Left ventricle myocardium inferior (tissue), 1 donor: ENCODE data around the gene CCDC188. TPM values are rescaled to one million over a fixed set of nuclear protein-coding genes. Genes with fewer than 3 reads are reported as not detected.
A peak's percentile ranks its signal among the peaks of the same experiment; 100 is the strongest.

Source experiments
- DNase-seq: peaks from one replicate; pipeline ENCODE4 v3.0.0-alpha.2; 2020
- H3K27ac ChIP-seq: fragments of 200-600 bp; replicated peaks from 2 replicates; pipeline ENCODE4 v1.8.0; 2021
- H3K27me3 ChIP-seq: fragments of 200-600 bp; 2 replicates; pipeline ENCODE4 v1.8.0; 2021; ENCODE audit warnings: low read depth
- H3K36me3 ChIP-seq: fragments of 200-600 bp; 2 replicates; pipeline ENCODE4 v1.8.0; 2021
- H3K4me1 ChIP-seq: fragments of 200-600 bp; 2 replicates; pipeline ENCODE4 v1.8.0; 2021
- H3K4me3 ChIP-seq: fragments of 200-600 bp; 2 replicates; pipeline ENCODE4 v1.8.0; 2021; ENCODE audit warnings: mild to moderate bottlenecking, moderate library complexity
- H3K9me3 ChIP-seq: fragments of 200-600 bp; replicated peaks from 2 replicates; pipeline ENCODE4 v1.8.0; 2021
- CTCF ChIP-seq: fragments of 200-600 bp; IDR thresholded peaks from 2 replicates; pipeline ENCODE4 v1.8.0; 2021; ENCODE audit warnings: antibody characterized with exemption, mild to moderate bottlenecking, borderline replicate concordance
- intact Hi-C: fragments of 100-400 bp; cut with micrococcal nuclease; formaldehyde crosslinking; loops from one replicate; pipeline ENCODE4 v1.11.0; 2022
- total RNA-seq: library from RNA; stranded (reverse); fragmentation: NEBNext Ultra II Directional; extraction: Animal tissue kit (Norgen Biotek cat#: 25700); gene quantifications from one replicate; pipeline ENCODE4 v1.2.1, GENCODE V29; 2021
- donor health status: DM: no; HTN: yes; CAD: no; lungs with severe emphysema.

The CCDC188 gene
- total RNA-seq, 1 donor from 2014 or later: not detected

- H3K4me3 ChIP-seq: no peak overlapping the region
- no peak for TF ChIP-seq CTCF
- peaks cover 32% of the 10 kb centered on the region for H3K4me1 ChIP-seq
- DNase-seq: peak; percentile 11
- no peaks in the 10 kb centered on the region for H3K27me3 ChIP-seq
- peaks cover 73% of the 10 kb centered on the region for H3K36me3 ChIP-seq
- intact Hi-C loops: no loop called here
- no peak overlapping the region for H3K27ac ChIP-seq
- H3K9me3 ChIP-seq: no peaks in the 10 kb centered on the region
These were observed 38.0 kb downstream of the CCDC188 start for GRCh38 chr22:20112623-20113511.

GRCh38 chr22:20111689-20112622 is 38.9 kb downstream of the CCDC188 start:
- Histone ChIP-seq H3K4me1 (peaks cover 30% of the 10 kb centered on the region), H3K27ac (peak overlapping the region; percentile 3), H3K36me3 (peaks cover 82% of the 10 kb centered on the region), H3K4me3 (no peak overlapping the region), H3K9me3 (no peaks in the 10 kb centered on the region), H3K27me3 (no peaks in the 10 kb centered on the region)
- intact Hi-C loops: no loop called here
- DNase-seq: peak; percentile 13
- TF ChIP-seq CTCF: no peak

- Histone ChIP-seq H3K36me3 (peaks cover 90% of the 10 kb centered on the region), H3K27ac (peak overlapping the region; percentile 36), H3K4me1 (peaks cover 22% of the 10 kb centered on the region), H3K4me3 (no peak overlapping the region), H3K27me3 (no peaks in the 10 kb centered on the region), H3K9me3 (no peaks in the 10 kb centered on the region)
- intact Hi-C loops: no loop called here
- TF ChIP-seq CTCF: peak; percentile 42
- peak; percentile 6 for DNase-seq
These were observed 39.7 kb downstream of the CCDC188 start for GRCh38 chr22:20111045-20111688.

- Histone ChIP-seq H3K27me3 (no peaks in the 10 kb centered on the region), H3K4me1 (peaks cover 15% of the 10 kb centered on the region), H3K36me3 (peaks cover 97% of the 10 kb centered on the region), H3K27ac (no peak overlapping the region), H3K9me3 (no peaks in the 10 kb centered on the region), H3K4me3 (no peak overlapping the region)
- intact Hi-C loops: no loop called here
- TF ChIP-seq CTCF: no peak
- peak; percentile 7 for DNase-seq
These were observed 40.4 kb downstream of the CCDC188 start for GRCh38 chr22:20110359-20110985.
